HG02610 (cell line): ENCODE measurements around the gene PLAA.

ENCODE experiments used
- ATAC-seq: cut with Tn5 transposase; IDR thresholded peaks from one replicate; pipeline ENCODE4 v1.9.1; 2021; ENCODE audit warnings: mild to moderate bottlenecking, moderate library complexity; ENCODE audit not compliant: unreplicated experiment

The PLAA gene

DNA sequence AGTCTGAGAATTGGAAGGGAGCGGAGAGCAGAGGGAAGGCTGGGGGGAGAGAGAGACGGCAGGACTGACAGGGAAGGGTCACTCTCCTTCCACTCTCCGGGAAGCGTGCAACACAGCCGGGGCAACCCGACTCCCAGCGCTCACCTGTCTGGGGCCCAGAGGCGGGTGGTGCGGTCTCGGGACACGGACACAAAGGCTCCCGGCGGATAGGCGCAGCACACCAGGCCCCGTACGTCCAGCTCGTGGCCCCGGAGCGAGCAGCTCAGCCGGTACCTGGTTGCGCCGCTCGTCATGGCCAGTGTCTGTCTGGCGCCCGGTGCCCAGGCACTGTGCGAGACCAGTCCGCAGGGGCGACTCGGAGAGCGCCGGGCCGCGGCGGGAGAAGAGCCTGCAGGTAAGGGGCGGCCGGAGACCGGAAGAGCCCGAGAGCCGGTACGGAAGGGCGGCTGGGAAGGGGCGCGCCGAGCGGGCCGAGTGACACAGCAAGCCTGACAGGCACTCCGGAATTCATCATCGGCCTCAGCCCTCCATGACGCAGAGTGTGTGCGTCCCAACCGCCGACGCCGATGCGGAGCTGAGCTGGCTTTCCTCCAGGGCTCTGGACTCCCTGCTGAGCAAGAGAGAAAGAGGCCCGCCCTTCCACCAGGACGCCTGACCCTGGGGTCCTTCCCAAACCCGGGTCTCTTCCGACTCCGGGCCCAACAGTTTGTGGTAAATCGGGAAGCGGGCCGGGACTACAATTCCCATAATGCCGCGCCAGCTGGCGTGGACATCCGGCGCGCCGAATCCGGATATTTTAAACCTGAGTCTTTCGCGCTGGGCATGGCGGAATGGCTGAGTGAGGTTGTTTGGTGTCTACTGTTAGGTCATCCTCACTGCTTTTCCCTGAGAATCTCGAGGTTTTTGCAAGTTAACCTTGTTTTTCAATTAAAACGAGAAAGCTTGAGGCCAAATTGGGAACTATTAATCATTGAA lies at the start of gene PLAA:
Gene PLAA (minus strand): TSS at position 490 of the 975 bp plus-strand sequence. CDS start 197 bp downstream, at position 293.
- peak; percentile 99 for ATAC-seq

DNA sequence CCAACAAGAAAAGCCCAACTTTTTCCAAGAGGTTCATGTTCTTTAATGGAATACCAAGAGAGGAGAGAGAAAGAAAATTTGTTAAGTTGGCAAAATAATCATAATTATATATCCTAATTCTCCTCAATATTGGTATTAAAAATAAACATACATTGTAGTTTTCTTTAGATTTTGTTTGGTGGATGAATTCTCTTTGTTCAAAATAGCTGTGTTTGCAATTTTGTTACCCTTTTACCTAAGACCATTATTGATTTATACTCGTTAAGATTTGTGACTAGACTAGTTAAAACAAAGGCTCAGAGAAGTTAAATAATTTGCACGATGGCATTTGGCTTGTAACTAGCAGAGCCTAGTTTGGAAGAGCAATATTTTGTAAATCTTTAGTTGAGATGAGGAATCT lies 48.8 kb upstream of the PLAA start:
- no peak for ATAC-seq

DNA sequence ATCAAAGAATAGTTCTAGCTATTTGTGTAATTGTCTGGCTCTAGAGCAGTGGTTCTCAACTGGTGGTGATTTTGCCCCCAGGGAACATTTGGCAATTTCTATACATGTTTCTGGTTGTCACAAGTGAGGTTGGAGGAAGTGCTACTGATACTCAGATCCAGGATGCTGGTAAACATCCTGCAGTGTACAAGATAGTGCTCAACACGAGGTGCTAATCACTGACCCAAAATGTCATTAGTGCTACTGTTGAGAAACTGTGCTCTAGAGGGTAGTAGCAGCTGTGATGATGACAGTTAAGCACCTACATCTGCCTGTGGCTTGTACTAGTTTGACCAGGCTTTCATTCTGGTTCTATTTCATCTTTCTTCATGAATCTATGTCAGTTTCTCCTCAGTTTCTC lies 36.3 kb upstream of the PLAA start:
- no peak for ATAC-seq

DNA sequence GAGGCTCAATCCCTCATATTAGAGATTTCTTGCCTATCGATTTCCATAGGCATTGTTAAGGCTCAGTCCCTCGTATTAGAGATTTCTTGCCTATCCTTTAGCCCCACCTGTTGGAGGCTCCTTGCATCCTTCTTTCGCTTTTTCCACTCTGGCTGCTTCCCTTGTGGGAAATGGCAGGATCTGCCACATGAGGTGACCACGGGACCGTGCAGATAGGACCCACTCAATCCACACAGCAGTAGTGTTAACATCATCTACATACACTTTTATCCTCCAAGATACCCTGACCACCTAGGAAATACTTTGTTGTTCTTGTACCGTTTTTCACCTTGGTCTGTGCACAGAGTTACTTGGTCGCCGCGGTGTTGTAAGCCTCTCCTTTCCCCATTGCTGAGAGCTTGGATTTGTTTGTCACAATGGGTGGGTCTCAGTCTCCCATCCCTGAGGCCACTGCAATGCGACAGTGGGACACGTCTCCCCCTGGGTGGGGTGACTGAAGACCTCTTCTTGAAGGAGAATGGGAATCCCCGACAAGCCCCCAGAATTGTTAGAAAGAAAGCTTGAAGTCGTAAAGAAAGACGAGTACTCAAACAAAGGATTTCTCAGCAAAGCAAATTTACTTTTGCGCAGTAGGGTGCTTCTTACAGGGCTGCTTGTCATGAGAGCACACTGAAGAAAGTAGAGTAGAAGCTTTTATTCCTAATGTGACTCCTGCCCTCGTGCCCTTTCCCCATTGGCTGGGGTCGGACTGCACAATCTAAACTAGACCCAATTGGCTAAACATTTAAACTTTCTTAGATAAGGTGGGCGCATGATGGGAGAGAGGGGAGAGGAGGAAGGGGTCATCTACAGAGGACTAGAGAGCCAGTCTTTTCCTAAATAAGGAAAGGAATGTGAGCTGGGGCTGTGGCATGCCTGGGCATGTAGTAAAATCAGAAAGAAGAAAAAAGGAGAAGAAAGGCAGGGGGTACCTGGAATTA lies 29.0 kb upstream of the PLAA start:
- ATAC-seq: no peak

DNA sequence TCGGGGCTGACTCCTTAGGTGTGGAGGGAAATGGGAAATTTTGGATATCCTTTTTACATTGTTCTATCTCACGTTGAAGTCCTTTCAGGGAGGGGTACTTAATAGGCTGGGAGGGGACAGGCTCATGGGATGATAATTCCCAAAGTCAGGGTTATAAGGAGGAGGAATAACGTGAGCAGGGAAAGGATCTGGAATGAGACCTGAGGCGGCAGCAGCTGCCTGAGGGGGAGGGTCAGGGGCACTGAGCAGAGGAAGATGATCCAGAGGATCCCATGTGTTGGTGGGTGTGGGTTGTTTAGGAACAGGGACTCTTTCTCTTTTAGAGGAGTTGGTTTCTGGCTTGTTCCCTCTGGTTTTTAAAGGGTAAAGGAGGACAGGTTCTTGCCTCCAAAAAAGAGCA lies 27.9 kb upstream of the PLAA start:
- ATAC-seq: no peak

DNA sequence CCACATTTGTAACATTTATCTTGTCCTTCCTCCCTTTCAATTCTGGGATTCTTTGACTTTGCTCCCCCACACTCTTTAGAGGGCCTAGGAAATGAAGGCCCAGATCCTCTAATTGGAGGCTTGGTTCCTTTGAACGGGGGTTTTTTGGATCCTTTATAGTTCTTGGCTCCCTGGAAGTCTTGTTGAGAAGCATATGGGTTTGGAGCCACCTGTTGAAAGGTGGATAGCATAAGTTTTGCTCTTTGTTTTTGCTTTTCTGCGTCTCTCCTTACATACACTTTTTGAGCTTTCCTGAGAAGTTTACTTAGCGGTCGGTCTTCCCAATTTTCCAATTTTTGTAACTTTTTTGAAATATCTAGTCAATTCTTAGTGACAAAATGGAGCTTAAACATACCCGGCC lies 26.9 kb upstream of the PLAA start:
- no peak for ATAC-seq

DNA sequence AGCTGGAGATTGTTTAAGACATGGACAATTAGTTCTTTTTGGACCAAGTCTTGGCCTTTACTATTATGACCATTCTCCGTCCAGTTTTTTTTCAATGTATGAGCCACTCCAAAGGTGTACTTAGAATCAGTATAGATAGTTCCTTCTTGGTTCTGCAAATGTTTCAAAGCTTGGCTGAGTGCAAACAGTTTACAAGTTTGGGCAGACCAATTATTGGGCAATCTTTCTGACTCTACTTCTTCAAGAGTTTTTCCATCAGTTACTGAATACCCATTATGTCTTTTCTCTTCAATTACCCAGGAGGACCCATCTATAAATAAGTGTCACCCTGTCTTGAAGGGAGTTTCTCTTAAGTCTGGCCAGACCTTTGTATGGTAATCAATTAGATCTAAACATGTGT lies 24.7 kb upstream of the PLAA start:
- no peak for ATAC-seq

DNA sequence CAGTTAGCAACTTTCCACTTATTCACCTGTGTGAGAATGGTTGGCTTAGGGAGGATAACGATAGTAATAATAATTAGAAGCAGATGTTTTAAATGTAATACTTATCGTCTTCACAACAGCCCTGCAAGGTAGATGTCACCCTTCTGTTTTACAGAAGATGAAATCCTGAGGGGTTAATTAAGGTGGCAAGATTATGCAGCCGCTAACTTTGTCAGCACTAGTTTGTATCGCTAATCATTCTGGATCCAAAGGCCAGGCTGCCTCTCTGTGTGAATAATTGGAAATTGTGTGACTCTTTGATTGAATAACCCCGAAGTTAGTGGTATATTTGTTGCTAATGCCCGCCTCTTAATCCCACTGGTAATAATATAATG lies 9.8 kb upstream of the PLAA start:
- ATAC-seq: no peak

DNA sequence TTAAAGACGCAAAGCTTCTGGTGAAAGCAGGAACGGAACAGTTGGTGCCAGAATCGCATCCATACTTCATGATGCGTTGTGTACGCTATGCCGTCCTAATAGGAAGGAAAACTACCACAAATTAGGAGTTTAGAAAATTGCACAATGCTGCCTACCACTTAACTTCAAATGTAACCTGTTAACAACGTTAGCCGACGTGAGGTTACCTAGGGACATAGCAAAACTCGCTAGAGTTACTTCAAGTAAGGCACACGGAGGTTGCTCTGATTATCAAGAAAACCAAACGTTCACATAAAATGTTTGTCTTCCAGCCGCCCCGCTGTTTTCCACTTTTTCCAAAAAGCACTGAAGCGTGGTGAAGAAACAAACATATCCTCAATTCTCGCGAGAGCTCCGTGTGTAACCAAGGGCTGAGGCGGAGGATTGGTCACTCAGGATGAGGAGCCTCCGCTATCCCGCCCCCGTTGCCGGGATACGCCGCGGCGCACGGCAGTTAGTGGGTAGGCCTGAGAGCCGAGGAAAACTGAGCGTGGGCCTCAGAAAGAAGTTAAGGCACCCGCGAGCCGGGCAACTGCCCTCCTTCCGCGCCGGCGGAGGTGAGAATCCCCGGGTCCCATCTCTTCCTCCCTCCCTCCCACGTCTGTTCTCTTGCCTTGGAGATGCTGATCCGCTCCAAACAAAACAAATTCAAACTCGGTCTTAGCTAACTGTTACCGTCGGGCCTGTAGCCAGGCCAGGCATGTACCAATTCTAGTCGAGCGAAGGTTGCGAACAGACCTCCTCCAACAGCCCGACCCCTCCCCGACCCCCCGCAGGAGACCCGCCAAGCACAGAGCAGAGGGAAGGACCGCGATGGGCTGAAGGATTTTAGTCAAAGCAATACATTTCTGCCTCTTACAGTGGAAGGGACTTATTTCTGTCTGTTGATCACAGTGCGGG lies 9.1 kb upstream of the PLAA start, which contains the start of gene IFT74:
Gene IFT74 (plus strand): TSS at position 492 of the 939 bp plus-strand sequence. CDS start 5,556 bp downstream, outside the sequence.
- peak; percentile 100 for ATAC-seq

DNA sequence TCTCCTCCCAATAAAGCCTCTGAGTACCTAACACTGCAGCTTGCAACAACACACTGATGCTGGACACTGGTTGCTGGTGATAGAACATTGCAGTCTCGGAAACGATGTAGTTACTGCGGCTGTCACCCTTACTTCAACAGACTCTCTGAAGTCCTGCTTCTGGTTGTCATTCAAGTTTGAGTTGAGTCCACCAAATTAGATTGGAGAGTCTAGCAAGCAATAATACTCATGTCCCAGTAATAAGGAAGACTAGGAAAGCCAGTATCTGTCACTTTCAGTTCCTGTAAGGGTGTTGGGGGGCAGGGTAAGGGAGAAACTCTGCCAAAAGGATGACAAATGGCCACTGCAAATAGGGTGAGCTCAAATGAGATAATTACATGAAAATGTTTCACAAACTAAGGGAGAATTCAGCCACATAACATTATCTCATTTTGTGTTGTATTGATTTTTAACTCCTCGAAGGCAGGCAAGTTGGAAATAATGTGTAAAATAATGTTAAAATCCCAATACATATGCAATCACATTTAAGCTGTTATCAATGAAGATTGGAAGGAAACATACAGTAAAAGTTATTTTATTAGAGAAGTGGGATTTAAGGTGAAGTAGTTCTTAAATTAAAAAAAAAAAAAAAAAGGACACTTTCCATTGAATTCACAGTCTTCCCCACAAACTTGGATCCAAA lies 8.3 kb upstream of the PLAA start:
- no peak for ATAC-seq

DNA sequence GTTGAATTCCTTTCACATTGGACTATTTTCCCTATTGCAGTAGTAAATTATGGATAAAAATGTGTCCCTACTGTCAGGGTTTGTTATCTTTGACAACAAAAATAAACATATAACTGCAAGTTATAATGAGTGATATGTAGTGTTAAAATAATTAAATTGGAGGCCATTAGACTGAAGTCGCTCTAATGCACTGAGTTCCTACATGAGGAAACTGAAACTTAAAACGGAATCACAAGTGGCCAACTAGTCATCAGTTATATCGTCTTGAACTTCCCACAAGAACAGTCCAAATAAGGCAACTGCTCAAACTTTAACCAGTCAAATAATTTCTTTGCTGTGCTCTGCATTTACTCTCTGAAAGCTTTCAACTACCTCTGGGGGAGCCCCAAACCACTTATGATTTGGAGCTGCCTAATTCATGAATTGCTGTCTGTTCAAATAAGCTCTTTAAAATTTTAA lies 7.0 kb upstream of the PLAA start:
- no peak for ATAC-seq

DNA sequence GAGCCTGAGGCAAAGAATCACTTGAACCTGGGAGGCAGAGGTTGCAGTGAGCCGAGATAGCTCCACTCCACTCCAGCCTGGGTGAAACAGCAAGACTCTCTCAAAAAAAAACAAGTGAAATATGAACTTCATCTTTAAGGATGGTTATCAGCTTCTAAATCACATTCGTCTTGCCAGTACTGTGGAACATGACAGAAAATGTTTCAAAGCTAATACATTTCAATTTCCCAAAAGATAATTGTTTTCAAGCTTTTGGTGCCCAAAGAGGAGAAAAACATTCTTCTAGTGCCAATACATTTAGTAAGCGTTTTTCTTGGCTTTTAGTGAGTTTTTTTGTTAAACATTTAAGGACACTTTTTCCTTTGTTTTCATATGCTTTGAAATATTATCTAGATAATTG lies 4.8 kb upstream of the PLAA start:
- no peak for ATAC-seq

DNA sequence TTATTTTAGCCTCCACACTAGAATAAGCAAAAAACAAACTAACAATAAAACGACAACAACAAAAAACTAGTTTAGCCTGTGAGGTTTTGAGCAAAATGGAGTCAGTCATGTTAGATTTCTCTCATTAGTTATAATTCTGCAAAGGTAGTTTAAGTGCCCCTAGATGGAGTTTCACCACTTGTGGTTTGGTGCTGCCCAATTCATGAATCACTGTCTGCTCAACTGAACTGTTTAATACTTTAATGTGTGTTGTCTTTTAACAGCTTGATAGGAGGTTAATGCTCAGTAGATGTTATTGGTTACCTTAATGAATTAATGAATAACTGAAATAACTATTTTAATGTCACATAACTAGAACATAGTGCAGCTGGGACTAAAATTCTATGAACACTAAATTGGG lies 3.5 kb upstream of the PLAA start:
- no peak for ATAC-seq

DNA sequence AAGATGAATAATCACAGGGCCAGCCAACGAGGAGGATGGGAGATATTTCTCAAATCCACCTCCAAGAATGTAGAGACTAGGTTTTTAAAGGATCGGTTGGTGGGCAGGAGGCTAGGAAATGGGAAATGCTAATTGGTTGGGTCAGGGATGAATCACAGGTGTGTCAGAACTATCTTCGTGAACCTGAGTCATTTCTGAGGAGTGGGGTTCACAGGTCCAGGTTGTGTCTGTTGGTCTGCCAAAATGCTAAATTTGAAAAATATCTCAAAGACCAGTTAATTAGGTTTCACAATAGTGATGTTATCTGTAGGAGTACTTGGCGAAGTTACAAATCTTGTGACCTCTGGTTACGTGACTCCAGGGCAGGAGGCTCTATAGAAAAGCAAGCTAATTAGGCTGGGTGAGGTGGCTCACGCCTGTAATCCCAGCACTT lies 2.6 kb upstream of the PLAA start:
- no peak for ATAC-seq

DNA sequence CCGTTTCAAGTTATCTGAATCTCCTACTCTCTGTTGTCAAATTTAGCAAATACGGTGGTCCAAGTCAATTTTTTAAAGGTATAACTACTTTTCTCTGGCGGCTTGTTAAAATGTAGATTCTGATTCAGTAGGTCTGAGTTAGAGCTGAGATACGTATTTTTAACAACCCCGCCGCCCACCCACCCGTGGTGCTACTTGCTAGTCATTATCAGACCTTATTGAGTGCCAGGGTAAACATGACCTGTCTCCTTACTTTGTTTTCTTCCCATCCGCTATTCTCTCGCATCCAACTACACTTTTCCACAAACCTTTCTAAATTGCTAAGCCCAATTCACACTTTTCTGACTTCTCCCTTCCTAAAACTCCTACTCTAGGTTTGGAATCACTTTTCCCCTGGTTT lies 694 bp upstream of the PLAA start:
- no peak for ATAC-seq

DNA sequence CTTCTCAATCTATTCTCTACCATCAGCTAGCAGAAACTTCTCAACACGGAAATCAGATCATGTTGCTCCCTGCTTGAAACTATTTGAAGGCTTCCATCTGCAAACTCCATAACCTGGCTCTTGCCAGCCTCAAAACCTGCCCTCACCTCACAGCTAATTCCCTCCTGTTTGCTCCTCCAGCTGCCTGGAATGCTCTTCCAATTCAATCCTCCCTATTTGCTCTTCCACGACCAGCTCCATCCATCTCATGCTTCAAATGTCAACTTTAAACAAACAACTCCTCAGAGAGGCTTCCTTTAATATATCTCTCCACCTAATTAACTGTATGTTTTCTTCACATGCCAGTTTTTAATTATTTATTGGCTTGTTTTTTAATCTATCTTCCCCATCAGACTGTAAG lies 1.5 kb downstream of the PLAA start:
- ATAC-seq: no peak

DNA sequence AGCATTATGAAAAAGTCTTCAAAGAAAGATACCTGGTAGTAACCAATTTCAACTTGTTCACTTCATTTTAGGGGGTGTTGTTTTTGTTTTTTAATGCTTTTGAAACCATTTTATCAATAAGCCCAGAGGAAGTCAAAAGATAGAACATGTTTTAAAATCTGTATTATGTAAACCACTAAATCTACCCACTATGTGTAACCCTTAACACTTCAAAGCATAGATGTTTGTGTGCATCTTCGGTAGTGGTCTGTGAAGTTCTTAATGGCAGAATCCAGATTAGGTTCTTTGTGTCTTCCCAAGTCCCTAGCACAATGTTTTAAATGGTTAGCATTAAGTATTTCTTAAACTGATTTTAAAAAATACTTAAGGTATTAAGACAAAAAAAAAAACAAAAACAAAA lies 6.3 kb downstream of the PLAA start:
- no peak for ATAC-seq

DNA sequence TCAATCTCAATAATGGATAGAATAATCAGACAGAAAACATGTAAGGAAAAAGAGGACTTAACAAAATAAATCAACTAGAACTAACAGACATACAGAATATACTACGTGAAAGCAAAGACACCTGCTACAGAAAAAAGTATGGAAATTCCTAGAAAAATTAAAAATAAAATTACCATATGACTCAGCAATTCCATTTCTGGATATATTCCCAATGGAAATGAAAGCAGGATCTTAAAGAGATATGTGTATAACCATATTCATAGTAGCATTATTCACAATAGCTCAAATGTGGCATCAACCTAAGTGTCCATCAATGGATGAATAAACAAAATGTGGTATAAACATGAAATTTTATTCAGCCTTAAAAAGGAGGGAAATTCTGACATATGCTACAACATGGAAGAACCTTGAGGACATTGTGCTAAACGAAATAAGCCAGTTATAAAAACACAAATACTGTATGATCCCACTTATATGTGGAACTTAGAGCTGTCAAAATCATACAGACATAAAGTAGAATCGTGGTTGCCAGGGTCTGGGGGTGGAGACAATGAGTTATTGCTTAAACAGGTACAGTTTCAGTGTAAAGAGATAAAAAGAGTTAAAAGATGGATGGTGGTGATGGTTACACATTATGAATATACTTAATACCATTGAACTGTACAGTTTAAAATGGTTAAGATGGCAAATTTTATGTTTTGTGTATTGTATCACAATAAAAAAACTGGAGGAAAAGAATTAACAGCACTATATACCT lies 6.9 kb downstream of the PLAA start:
- no peak for ATAC-seq

DNA sequence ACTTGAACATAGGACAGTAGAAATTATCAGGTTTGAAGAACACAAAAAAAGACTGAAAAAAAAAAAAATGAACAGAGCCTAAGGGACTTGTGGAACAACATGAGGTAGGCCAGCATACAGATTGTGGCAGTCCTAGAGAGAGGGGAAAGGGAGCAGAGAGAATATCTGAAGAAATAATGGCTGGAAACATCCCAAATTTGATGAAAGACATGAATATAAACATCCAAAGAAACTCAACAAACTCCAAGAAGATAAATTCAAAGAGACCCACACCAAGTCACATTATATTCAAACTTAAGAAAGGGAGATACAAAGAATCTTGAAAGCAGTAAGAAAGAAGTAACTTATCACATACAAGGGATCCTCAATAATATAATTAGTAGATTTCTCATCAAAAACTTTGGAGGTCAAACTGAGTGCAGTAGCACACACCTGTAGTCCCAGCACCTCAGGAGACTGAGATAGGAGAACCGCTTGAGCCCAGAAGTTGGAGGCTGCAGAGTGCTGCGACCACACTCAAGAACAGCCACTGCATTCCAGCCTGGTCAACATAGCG lies 9.1 kb downstream of the PLAA start:
- no peak for ATAC-seq
